A549 (cell line): Measurements from ENCODE around the gene KANSL1. TPM values are rescaled to one million over a fixed set of nuclear protein-coding genes. Genes with fewer than 3 reads are reported as not detected.

Experiments used
- ATAC-seq, 2 experiments: fragments of 200-7000 bp in 1 of 2; fragments of >200 bp in 1 of 2; cut with Nextera tagmentation in 1 of 2; cut with Tn5 transposase in 1 of 2; 3 replicates each; pipeline versions ENCODE4 v1.8.0 to v1.9.1; 2018 to 2020; ENCODE audit warnings: mild to moderate bottlenecking in 1 of 2, moderate library complexity in 1 of 2
- CTCF ChIA-PET: fragments of 300-600 bp; sonication (Branson Sonifier 250); formaldehyde crosslinking; extraction: SDS; loops from one replicate; lab custom pipeline; 2021; ENCODE audit warnings: antibody characterized with exemption, inconsistent platforms; lab: Yijun Ruan, JAX
- POLR2A ChIA-PET: fragments of 350-600 bp; formaldehyde crosslinking; extraction: SDS; loops from one replicate; lab custom pipeline; 2021; ENCODE audit warnings: antibody characterized with exemption, inconsistent platforms; lab: Yijun Ruan, JAX
- DNase-seq, 2 experiments: peaks; one replicate each; pipeline versions ENCODE4 v3.0.0 to v3.0.0-alpha.2; 2011 to 2016; ENCODE audit warnings: low read depth in 1 of 2, low spot score in 1 of 2
- FAIRE-seq: peaks from 2 replicates; lab custom pipeline; 2011; peaks lifted over from hg19 to GRCh38; lab: Jason Lieb, UNC
- H3K27ac ChIP-seq, 2 experiments: fragments of >200 bp; sonication (Bioruptor Twin); formaldehyde crosslinking; 3 replicates each; pipeline ENCODE4 v1.5.1; 2016 to 2017
- H3K4me1 ChIP-seq: fragments of >200 bp; sonication (Bioruptor Twin); formaldehyde crosslinking; 3 replicates; pipeline ENCODE4 v1.6.1; 2016
- H3K4me2 ChIP-seq: fragments of >200 bp; sonication (Bioruptor Twin); formaldehyde crosslinking; 3 replicates; pipeline ENCODE4 v1.6.1; 2016
- H3K4me3 ChIP-seq: fragments of >200 bp; sonication (Bioruptor Twin); formaldehyde crosslinking; 3 replicates; pipeline ENCODE4 v1.5.1; 2016
- H3K9me3 ChIP-seq: fragments of >200 bp; sonication (Bioruptor Twin); formaldehyde crosslinking; 3 replicates; pipeline ENCODE4 v1.6.1; 2016
- BHLHE40 ChIP-seq: IDR thresholded peaks from 2 replicates; pipeline ENCODE4 v1.6.1; 2012; ENCODE audit warnings: low read depth, low read length, inconsistent platforms
- CHD2 ChIP-seq: fragments of 150-350 bp; IDR thresholded peaks from 2 replicates; pipeline ENCODE4 v1.6.1; 2014; ENCODE audit warnings: low read length; ENCODE audit not compliant: partially characterized antibody
- EP300 ChIP-seq, 2 experiments: fragments of >200 bp; sonication (Bioruptor Twin); formaldehyde crosslinking; IDR thresholded peaks; 2 replicates in 1 of 2; 3 replicates in 1 of 2; pipeline ENCODE4 v1.6.1; 2016 to 2017
- FOXS1 ChIP-seq: fragments of 250-450 bp; sonication (Bioruptor Pico); IDR thresholded peaks from 2 replicates; pipeline ENCODE4 v1.5.0; 2020; ENCODE audit warnings: mild to moderate bottlenecking, moderate library complexity
- HDAC2 ChIP-seq: fragments of 200-600 bp; sonication (generic); IDR thresholded peaks from 2 replicates; pipeline ENCODE4 v1.6.1; 2016
- HOXB13 ChIP-seq: fragments of 250-450 bp; sonication (Bioruptor Pico); IDR thresholded peaks from 2 replicates; pipeline ENCODE4 v1.5.0; 2020; ENCODE audit warnings: low read depth, mild to moderate bottlenecking, moderate library complexity
- HOXB5 ChIP-seq: fragments of 250-450 bp; sonication (Bioruptor Pico); IDR thresholded peaks from 2 replicates; pipeline ENCODE4 v1.5.0; 2020; ENCODE audit warnings: mild to moderate bottlenecking, moderate library complexity
- KDM5A ChIP-seq: fragments of 200-600 bp; sonication (generic); IDR thresholded peaks from 2 replicates; pipeline ENCODE4 v1.6.1; 2016; ENCODE audit warnings: antibody characterized with exemption, mild to moderate bottlenecking
- MAFK ChIP-seq: fragments of 450-650 bp; IDR thresholded peaks from 2 replicates; pipeline ENCODE4 v1.6.1; 2014; ENCODE audit not compliant: partially characterized antibody
- NPAS2 ChIP-seq: fragments of 250-450 bp; sonication (Bioruptor Pico); IDR thresholded peaks from 2 replicates; pipeline ENCODE4 v1.8.0; 2022; ENCODE audit warnings: mild to moderate bottlenecking, moderate library complexity, borderline replicate concordance
- POLR2A ChIP-seq: IDR thresholded peaks from 2 replicates; pipeline ENCODE4 v1.6.1; 2012; ENCODE audit warnings: mild to moderate bottlenecking, low read length
- POLR2AphosphoS2 ChIP-seq: conservative IDR thresholded peaks from 2 replicates; pipeline ENCODE4 v1.6.1; 2012; ENCODE audit warnings: low read length, improper control_type of control experiment, inconsistent platforms
- RAD21 ChIP-seq, 2 experiments: fragments of >200 bp in 1 of 2; sonication (Bioruptor Twin) in 1 of 2; formaldehyde crosslinking in 1 of 2; IDR thresholded peaks in 1 of 2; conservative IDR thresholded peaks in 1 of 2; 2 replicates in 1 of 2; 3 replicates in 1 of 2; pipeline ENCODE4 v1.6.1; 2012 to 2018; ENCODE audit warnings: inconsistent platforms in 1 of 2
- RARB ChIP-seq: fragments of 250-450 bp; sonication (Bioruptor Pico); IDR thresholded peaks from 2 replicates; pipeline ENCODE4 v1.8.0; 2021; ENCODE audit warnings: mild to moderate bottlenecking, moderate library complexity
- REST ChIP-seq: fragments of 200-600 bp; sonication (generic); IDR thresholded peaks from 2 replicates; pipeline ENCODE4 v1.6.1; 2016; ENCODE audit warnings: antibody characterized with exemption, mild to moderate bottlenecking, moderate library complexity
- RFX5 ChIP-seq: fragments of 450-650 bp; IDR thresholded peaks from 2 replicates; pipeline ENCODE4 v1.7.1; 2014; ENCODE audit warnings: antibody characterized with exemption, mild to moderate bottlenecking, moderate library complexity
- RNF2 ChIP-seq: fragments of 200-600 bp; sonication (generic); IDR thresholded peaks from 2 replicates; pipeline ENCODE4 v1.6.1; 2016; ENCODE audit warnings: low read depth, mild to moderate bottlenecking, antibody characterized with exemption, moderate library complexity, borderline replicate concordance
- TFCP2L1 ChIP-seq: fragments of 250-450 bp; sonication (Bioruptor Pico); IDR thresholded peaks from 2 replicates; pipeline ENCODE4 v1.5.0; 2021; ENCODE audit warnings: mild to moderate bottlenecking
- WGBS: methylation state at CpG from one replicate; pipeline ENCODE4 v1.1.6; 2017; ENCODE audit errors: missing lambda C conversion rate; 5-methylcytosine and 5-hydroxymethylcytosine counted together
- polyA plus RNA-seq, 4 experiments: library from polyadenylated mRNA; depleted of rRNA in 3 of 4; stranded (reverse); fragments of >200 nt; fragmentation: RNase III in 1 of 4; extraction: RNeasy Plus Mini Kit Qiagen cat#74134 plus additional on column Dnase treatment in 1 of 4; gene quantifications; 2 replicates in 3 of 4; 3 replicates in 1 of 4; pipeline ENCODE4 v1.2.3, GENCODE V29; 2011 to 2017
- TF ChIP-seq, protein P1 (sequence below): fragments of >200 bp; sonication (Bioruptor Twin); formaldehyde crosslinking; IDR thresholded peaks from 3 replicates; pipeline ENCODE4 v1.5.1; 2016
- TF ChIP-seq, protein P2 (sequence below): fragments of 150-350 bp; IDR thresholded peaks from 2 replicates; pipeline ENCODE4 v1.6.1; 2014; ENCODE audit warnings: low read depth, mild to moderate bottlenecking, low read length
- TF ChIP-seq, protein P3 (sequence below): fragments of >200 bp; sonication (Bioruptor Twin); formaldehyde crosslinking; IDR thresholded peaks from 2 replicates; pipeline ENCODE4 v1.6.1; 2016

KANSL1 gene
- polyA plus RNA-seq, 2 of the 4 experiments (the other 2 are of a cell fraction): 22.6 to 27.9 TPM

DNA sequence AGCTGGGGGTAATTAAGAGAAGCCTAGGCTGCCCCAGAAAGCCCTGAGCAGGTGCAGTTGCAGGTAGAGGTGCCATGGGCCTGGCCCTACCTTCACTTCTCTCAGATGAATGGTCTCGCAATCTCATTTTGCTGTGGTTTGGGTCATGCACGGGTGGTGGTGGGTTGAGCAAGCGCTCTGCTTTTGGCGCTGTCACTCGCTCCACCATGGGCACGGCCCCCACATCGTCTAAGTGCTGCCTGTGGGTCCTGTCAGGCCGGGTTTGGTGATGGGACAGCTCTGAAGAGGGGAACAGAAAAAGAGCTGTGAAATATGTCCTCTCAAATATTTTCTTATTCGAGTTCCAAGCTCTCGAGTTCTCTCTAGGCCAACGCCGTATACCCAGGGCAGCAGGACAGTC is 154.3 kb downstream of the KANSL1 start:
- no peak overlapping the region for H3K27ac ChIP-seq
- WGBS: 96% methylated on average over 12 of the region's 12 CpGs
- ATAC-seq: no peak
- H3K9me3 ChIP-seq: no peaks in the 10 kb centered on the region
- ChIA-PET CTCF (interaction anchor here (0.9 to 10.5 kb wide), 13 partner anchors 11 to 172 kb away, joined by 3 to 83 read pairs (median 5); partner anchors contain the start of gene KANSL1), POLR2A (no interaction called here)
- H3K4me1 ChIP-seq: peaks cover 2% of the 10 kb centered on the region; the same call in 2 of the 3 replicates
- no peak for DNase-seq
- TF ChIP-seq FOXS1 (CRISPR knock-in tag): no peak
- FAIRE-seq: no peak
- H3K4me2 ChIP-seq: no peak overlapping the region
- H3K4me3 ChIP-seq: no peak overlapping the region

- Histone ChIP-seq H3K27ac (no peak overlapping the region), H3K9me3 (no peaks in the 10 kb centered on the region), H3K4me2 (no peak overlapping the region), H3K4me1 (no peaks in the 10 kb centered on the region), H3K4me3 (no peak overlapping the region)
- no peak for FAIRE-seq
- POLR2A ChIA-PET: no interaction called here
- ATAC-seq: no peak
- WGBS: 94% methylated on average over 6 of the region's 6 CpGs
- TF ChIP-seq, protein P1, sequence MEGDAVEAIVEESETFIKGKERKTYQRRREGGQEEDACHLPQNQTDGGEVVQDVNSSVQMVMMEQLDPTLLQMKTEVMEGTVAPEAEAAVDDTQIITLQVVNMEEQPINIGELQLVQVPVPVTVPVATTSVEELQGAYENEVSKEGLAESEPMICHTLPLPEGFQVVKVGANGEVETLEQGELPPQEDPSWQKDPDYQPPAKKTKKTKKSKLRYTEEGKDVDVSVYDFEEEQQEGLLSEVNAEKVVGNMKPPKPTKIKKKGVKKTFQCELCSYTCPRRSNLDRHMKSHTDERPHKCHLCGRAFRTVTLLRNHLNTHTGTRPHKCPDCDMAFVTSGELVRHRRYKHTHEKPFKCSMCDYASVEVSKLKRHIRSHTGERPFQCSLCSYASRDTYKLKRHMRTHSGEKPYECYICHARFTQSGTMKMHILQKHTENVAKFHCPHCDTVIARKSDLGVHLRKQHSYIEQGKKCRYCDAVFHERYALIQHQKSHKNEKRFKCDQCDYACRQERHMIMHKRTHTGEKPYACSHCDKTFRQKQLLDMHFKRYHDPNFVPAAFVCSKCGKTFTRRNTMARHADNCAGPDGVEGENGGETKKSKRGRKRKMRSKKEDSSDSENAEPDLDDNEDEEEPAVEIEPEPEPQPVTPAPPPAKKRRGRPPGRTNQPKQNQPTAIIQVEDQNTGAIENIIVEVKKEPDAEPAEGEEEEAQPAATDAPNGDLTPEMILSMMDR: no peak
- TF ChIP-seq TFCP2L1 (no peak), NPAS2 (CRISPR knock-in tag) (no peak), HOXB5 (CRISPR knock-in tag) (no peak), CHD2 (no peak), RFX5 (no peak)
- TF ChIP-seq, protein P2, sequence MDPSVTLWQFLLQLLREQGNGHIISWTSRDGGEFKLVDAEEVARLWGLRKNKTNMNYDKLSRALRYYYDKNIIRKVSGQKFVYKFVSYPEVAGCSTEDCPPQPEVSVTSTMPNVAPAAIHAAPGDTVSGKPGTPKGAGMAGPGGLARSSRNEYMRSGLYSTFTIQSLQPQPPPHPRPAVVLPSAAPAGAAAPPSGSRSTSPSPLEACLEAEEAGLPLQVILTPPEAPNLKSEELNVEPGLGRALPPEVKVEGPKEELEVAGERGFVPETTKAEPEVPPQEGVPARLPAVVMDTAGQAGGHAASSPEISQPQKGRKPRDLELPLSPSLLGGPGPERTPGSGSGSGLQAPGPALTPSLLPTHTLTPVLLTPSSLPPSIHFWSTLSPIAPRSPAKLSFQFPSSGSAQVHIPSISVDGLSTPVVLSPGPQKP: no peak
- TF ChIP-seq, protein P3, sequence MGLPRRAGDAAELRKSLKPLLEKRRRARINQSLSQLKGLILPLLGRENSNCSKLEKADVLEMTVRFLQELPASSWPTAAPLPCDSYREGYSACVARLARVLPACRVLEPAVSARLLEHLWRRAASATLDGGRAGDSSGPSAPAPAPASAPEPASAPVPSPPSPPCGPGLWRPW: no peak
- DNase-seq: no peak
- CTCF ChIA-PET: interaction anchor here (0.7 to 10.5 kb wide), 11 partner anchors 10 to 172 kb away, joined by 3 to 83 read pairs (median 5); partner anchors contain the start of gene KANSL1
Observed at GRCh38 chr17:46038414-46038813, 154.8 kb downstream of the KANSL1 start.

- TF ChIP-seq RARB (no peak), MAFK (no peak), HOXB13 (CRISPR knock-in tag) (no peak), NPAS2 (CRISPR knock-in tag) (no peak), POLR2AphosphoS2 (no peak), TFCP2L1 (no peak), HOXB5 (CRISPR knock-in tag) (no peak), KDM5A (no peak), BHLHE40 (no peak), REST (no peak), RNF2 (no peak), RAD21 (conservative IDR thresholded peaks at IDR 0.05 in 1 of 2, IDR thresholded peaks at IDR 0.05 in 1 of 2) (no peak), HDAC2 (no peak), EP300 (IDR thresholded peaks at IDR 0.05) (no peak), CHD2 (no peak), POLR2A (no peak)
- ChIA-PET POLR2A (interaction anchor here (0.5 kb wide), 1 partner anchor 707 kb away, joined by 4 read pairs; no protein-coding TSS in a partner anchor), CTCF (interaction anchor here (0.7 to 10.5 kb wide), 6 partner anchors 9 to 155 kb away, joined by 3 to 83 read pairs (median 7); partner anchors contain the start of gene KANSL1)
- H3K9me3 ChIP-seq: no peaks in the 10 kb centered on the region
- FAIRE-seq (no peak), DNase-seq (no peak), ATAC-seq (peak; percentile 48 to 52; a peak in 3 of 6 replicates)
- no peak overlapping the region for H3K4me2 ChIP-seq
- H3K4me3 ChIP-seq: no peak overlapping the region
- H3K4me1 ChIP-seq: no peaks in the 10 kb centered on the region
- H3K27ac ChIP-seq: no peak overlapping the region
- 89% methylated on average over 4 of the region's 4 CpGs for WGBS
Observed at GRCh38 chr17:46037722-46038255, 155.4 kb downstream of the KANSL1 start.
